H1 (cell line): Measurements from ENCODE around the gene FIG4. TPM values are rescaled to one million over a fixed set of nuclear protein-coding genes. Genes with fewer than 3 reads are reported as not detected.
A peak's percentile ranks its signal among the peaks of the same experiment; 100 is the strongest.

Source experiments
- CTCF ChIA-PET: fragments of 300-600 bp; sonication (Branson Sonifier 250); formaldehyde crosslinking; loops from one replicate; lab custom pipeline; 2021; ENCODE audit not compliant: partially characterized antibody; lab: Charles Lee
- POLR2A ChIA-PET: fragments of 300-600 bp; sonication (Branson Sonifier 250); formaldehyde crosslinking; loops from one replicate; lab custom pipeline; 2021; ENCODE audit warnings: inconsistent platforms; ENCODE audit not compliant: partially characterized antibody; lab: Charles Lee
- DNase-seq, 2 experiments: peaks; one replicate each; pipeline versions ENCODE4 v3.0.0 to v3.0.0-alpha.2; 2010 to 2022; ENCODE audit warnings: low spot score in 2 of 2, low read depth in 1 of 2, mixed read lengths in 1 of 2
- FAIRE-seq: peaks from 2 replicates; lab custom pipeline; 2011; peaks lifted over from hg19 to GRCh38; lab: Jason Lieb, UNC
- H2AFZ ChIP-seq: 2 replicates; pipeline ENCODE4 v1.8.1; 2012; ENCODE audit warnings: low read length, inconsistent platforms
- H2AK5ac ChIP-seq: 2 replicates; pipeline ENCODE4 v1.6.1; 2013; ENCODE audit warnings: low read depth, low read length
- H2BK120ac ChIP-seq: replicated peaks from 2 replicates; pipeline ENCODE3; 2013; ENCODE audit warnings: low read depth, low read length, inconsistent platforms
- H2BK12ac ChIP-seq: 2 replicates; pipeline ENCODE4 v1.6.1; 2013; ENCODE audit warnings: low read depth, low read length
- H2BK15ac ChIP-seq: 2 replicates; pipeline ENCODE4 v1.6.1; 2013; ENCODE audit warnings: low read length
- H2BK20ac ChIP-seq: 2 replicates; pipeline ENCODE4 v1.6.1; 2013; ENCODE audit warnings: low read length
- H2BK5ac ChIP-seq: 2 replicates; pipeline ENCODE4 v1.6.1; 2013; ENCODE audit warnings: low read depth, low read length
- H3K14ac ChIP-seq: 2 replicates; pipeline ENCODE4 v1.6.1; 2013; ENCODE audit warnings: inconsistent platforms; ENCODE audit not compliant: insufficient read length
- H3K18ac ChIP-seq: 2 replicates; pipeline ENCODE4 v1.6.1; 2013; ENCODE audit warnings: low read length; ENCODE audit errors: extremely low read depth
- H3K23ac ChIP-seq: 2 replicates; pipeline ENCODE4 v1.6.1; 2013; ENCODE audit warnings: inconsistent platforms; ENCODE audit not compliant: insufficient read length
- H3K23me2 ChIP-seq: 2 replicates; pipeline ENCODE4 v1.6.1; 2013; ENCODE audit warnings: low read depth, low read length
- H3K27ac ChIP-seq: 2 replicates; pipeline ENCODE4 v1.6.1; 2011; ENCODE audit warnings: low read depth, low read length, inconsistent platforms
- H3K27me3 ChIP-seq, 4 experiments: replicated peaks in 1 of 4; 1 replicate in 1 of 4; 2 replicates in 3 of 4; pipeline versions ENCODE4 v1.6.1 to v1.8.1; 2011 to 2013; ENCODE audit warnings: low read length in 3 of 4, mild to moderate bottlenecking in 3 of 4, inconsistent platforms in 2 of 4, mixed read lengths in 2 of 4, moderate library complexity in 1 of 4; ENCODE audit not compliant: control insufficient read depth in 3 of 4, insufficient read depth in 3 of 4; ENCODE audit errors: extremely low read depth in 1 of 4
- H3K36me3 ChIP-seq, 4 experiments: 2 replicates each; pipeline versions ENCODE4 v1.6.1 to v1.8.1; 2011 to 2013; ENCODE audit warnings: mild to moderate bottlenecking in 4 of 4, low read length in 3 of 4, moderate library complexity in 2 of 4, control low read depth in 1 of 4, inconsistent platforms in 1 of 4; ENCODE audit not compliant: insufficient read depth in 4 of 4, control insufficient read depth in 2 of 4
- H3K4ac ChIP-seq: replicated peaks from 2 replicates; pipeline ENCODE3; 2013; ENCODE audit warnings: low read length, low read depth, mixed read lengths, inconsistent platforms; ENCODE audit not compliant: insufficient read length
- H3K4me1 ChIP-seq, 4 experiments: replicated peaks in 1 of 4; 1 replicate in 1 of 4; 2 replicates in 3 of 4; pipeline versions ENCODE4 v1.6.1 to v1.8.1; 2011 to 2013; ENCODE audit warnings: low read length in 3 of 4, inconsistent platforms in 2 of 4, mixed read lengths in 1 of 4; ENCODE audit not compliant: insufficient read depth in 4 of 4, control insufficient read depth in 3 of 4
- H3K4me2 ChIP-seq, 2 experiments: 2 replicates each; pipeline versions ENCODE4 v1.6.1 to v1.8.1; 2011 to 2013; ENCODE audit warnings: low read depth in 2 of 2, low read length in 2 of 2, control low read depth in 1 of 2, inconsistent platforms in 1 of 2, mild to moderate bottlenecking in 1 of 2; ENCODE audit not compliant: insufficient read depth in 1 of 2
- H3K4me3 ChIP-seq, 4 experiments: fragments of 200-600, 300-600 bp in 1 of 4; sonication (generic), shearing (Covaris generic), sonication (Bioruptor Twin) in 1 of 4; 2 replicates each; pipeline versions ENCODE4 v1.5.1 to v1.8.1; 2011 to 2016; ENCODE audit warnings: low read length in 4 of 4, low read depth in 3 of 4, control low read depth in 2 of 4, inconsistent platforms in 2 of 4, mild to moderate bottlenecking in 2 of 4, mixed read lengths in 1 of 4, moderate library complexity in 1 of 4; ENCODE audit not compliant: insufficient read depth in 2 of 4; ENCODE audit errors: extremely low read depth in 1 of 4
- H3K56ac ChIP-seq: replicated peaks from 2 replicates; pipeline ENCODE3; 2013; ENCODE audit warnings: low read depth, mild to moderate bottlenecking, mixed read lengths, low read length, inconsistent platforms; ENCODE audit not compliant: insufficient read length
- H3K79me1 ChIP-seq: 2 replicates; pipeline ENCODE4 v1.6.1; 2013; ENCODE audit warnings: low read depth, low read length, control low read depth
- H3K79me2 ChIP-seq, 2 experiments: 2 replicates each; pipeline versions ENCODE4 v1.6.1 to v1.8.1; 2012 to 2013; ENCODE audit warnings: low read length in 2 of 2, mild to moderate bottlenecking in 2 of 2, inconsistent platforms in 1 of 2; ENCODE audit not compliant: insufficient read depth in 2 of 2, control insufficient read depth in 1 of 2
- H3K9ac ChIP-seq, 4 experiments: replicated peaks in 1 of 4; 1 replicate in 1 of 4; 2 replicates in 3 of 4; pipeline versions ENCODE4 v1.6.1 to v1.8.1; 2011 to 2013; ENCODE audit warnings: low read depth in 3 of 4, low read length in 3 of 4, control low read depth in 2 of 4, mild to moderate bottlenecking in 2 of 4, moderate library complexity in 2 of 4, inconsistent platforms in 1 of 4; ENCODE audit errors: extremely low read depth in 1 of 4
- H3K9me3 ChIP-seq, 2 experiments: 2 replicates each; pipeline versions ENCODE4 v1.6.1 to v1.8.1; 2012 to 2013; ENCODE audit warnings: mild to moderate bottlenecking in 2 of 2, moderate library complexity in 2 of 2, control low read depth in 1 of 2, inconsistent platforms in 1 of 2, low read depth in 1 of 2, low read length in 1 of 2, mixed read lengths in 1 of 2; ENCODE audit not compliant: insufficient read depth in 2 of 2
- H4K20me1 ChIP-seq, 2 experiments: replicated peaks in 1 of 2; 2 replicates each; pipeline versions ENCODE3 to v1.8.1; 2011 to 2013; ENCODE audit warnings: inconsistent platforms in 2 of 2, low read length in 2 of 2, mild to moderate bottlenecking in 1 of 2; ENCODE audit not compliant: insufficient read depth in 2 of 2, control insufficient read depth in 1 of 2
- H4K5ac ChIP-seq: 2 replicates; pipeline ENCODE4 v1.6.1; 2013; ENCODE audit warnings: low read length, low read depth, mixed read lengths, inconsistent platforms; ENCODE audit not compliant: insufficient read length
- H4K8ac ChIP-seq: 2 replicates; pipeline ENCODE4 v1.8.0; 2013; ENCODE audit warnings: mild to moderate bottlenecking, moderate library complexity, low read length, inconsistent platforms; ENCODE audit not compliant: insufficient read depth; ENCODE audit errors: extremely low read depth
- H4K91ac ChIP-seq: replicated peaks from 2 replicates; pipeline ENCODE3; 2013; ENCODE audit warnings: low read length, mixed read lengths, inconsistent platforms; ENCODE audit not compliant: insufficient read length
- CEBPB ChIP-seq: IDR thresholded peaks from 2 replicates; pipeline ENCODE4 v1.6.1; 2012; ENCODE audit warnings: low read depth, low read length
- CREB1 ChIP-seq: IDR thresholded peaks from 2 replicates; pipeline ENCODE4 v1.6.1; 2012; ENCODE audit warnings: inconsistent platforms
- EP300 ChIP-seq, 2 experiments: IDR thresholded peaks; 1 replicate in 1 of 2; 2 replicates in 1 of 2; pipeline ENCODE4 v1.6.1; 2011 to 2012; ENCODE audit warnings: low read depth in 2 of 2, low read length in 2 of 2, mild to moderate bottlenecking in 2 of 2, borderline replicate concordance in 1 of 2, inconsistent platforms in 1 of 2, moderate library complexity in 1 of 2
- MAFK ChIP-seq: IDR thresholded peaks from 2 replicates; pipeline ENCODE4 v1.6.1; 2012; ENCODE audit warnings: low read depth, mild to moderate bottlenecking, improper control_type of control experiment, low read length
- SAP30 ChIP-seq: fragments of 300-600 bp; sonication (generic); IDR thresholded peaks from 2 replicates; pipeline ENCODE4 v1.7.1; 2012; ENCODE audit warnings: low read length, moderate library complexity, mild to moderate bottlenecking, inconsistent platforms; ENCODE audit not compliant: insufficient read depth, insufficient replicate concordance
- WGBS, 2 experiments: shearing (Covaris generic) in 1 of 2; methylation state at CpG; one replicate each; pipeline versions ENCODE4 v1.1.6 to v1.1.7; 2013 to 2015; ENCODE audit warnings: low lambda C conversion rate in 2 of 2, mixed read lengths in 2 of 2, inconsistent platforms in 1 of 2, low coverage in 1 of 2, missing lambda C conversion rate in 1 of 2; ENCODE audit not compliant: insufficient replicate concordance in 2 of 2, insufficient coverage in 1 of 2, insufficient read length in 1 of 2; ENCODE audit errors: extremely low coverage in 1 of 2, missing lambda C conversion rate in 1 of 2; 5-methylcytosine and 5-hydroxymethylcytosine counted together
- polyA plus RNA-seq, 7 experiments: library from polyadenylated mRNA; depleted of rRNA in 3 of 7; stranded (reverse) in 5 of 7; unstranded in 2 of 7; fragments of >200 nt in 5 of 7; fragments of 200-250 nt in 2 of 7; gene quantifications; 1 replicate in 5 of 7; 2 replicates in 1 of 7; 4 replicates in 1 of 7; pipeline versions ENCODE4 v1.2.1 to v1.2.3, GENCODE V29; 2011 to 2013; ENCODE audit warnings: missing spikeins in 2 of 7, mixed read lengths in 2 of 7
- total RNA-seq: library from RNA; stranded (reverse); fragmentation: NEBNext Ultra II Directional; extraction: Animal tissue kit (Norgen Biotek cat#: 25700); gene quantifications from 2 replicates; pipeline ENCODE4 v1.2.1, GENCODE V29; 2021
- TF ChIP-seq, protein P1 (sequence below): IDR thresholded peaks from 2 replicates; pipeline ENCODE4 v1.6.1; 2011; ENCODE audit warnings: low read depth, mild to moderate bottlenecking, low read length; ENCODE audit not compliant: insufficient read depth

Gene FIG4
- total and polyA plus RNA-seq, 2 of the 8 experiments (the other 6 are each of a cell fraction or from before 2014, with no cell fraction given) = 11.8 to 21.9 TPM

DNA sequence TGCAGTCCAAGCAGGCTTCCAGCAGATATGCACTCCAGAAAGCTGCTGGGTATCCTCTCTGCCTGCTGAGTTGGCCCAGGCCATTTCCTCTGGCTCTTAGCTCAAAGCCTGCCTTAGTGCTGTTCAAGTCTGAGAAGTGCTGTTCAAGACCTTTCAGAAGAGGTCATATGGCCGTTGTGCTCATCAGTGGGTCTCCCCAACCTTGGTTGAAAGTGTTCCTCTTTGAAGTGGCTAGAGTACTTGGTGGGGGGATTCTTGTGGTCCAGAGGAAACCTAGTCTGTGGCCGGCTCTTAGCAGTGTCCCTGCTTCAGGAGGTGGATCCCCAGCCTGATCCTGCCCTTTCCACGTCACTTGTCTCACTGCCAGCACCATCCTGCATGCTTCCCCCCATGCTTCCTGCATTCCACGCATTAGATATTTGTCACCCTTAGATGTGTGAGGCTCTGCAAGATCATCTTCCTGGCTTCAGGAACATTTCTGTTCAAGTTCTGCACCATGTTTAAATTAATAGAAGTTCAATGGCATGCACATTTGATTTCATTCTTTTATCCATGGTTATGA, 105.0 kb downstream of the FIG4 start:
- peak overlapping the region; percentile 4; the same call in 1 of the 2 replicates for H2BK12ac ChIP-seq
- POLR2A ChIA-PET = no interaction called here
- H3K79me2 ChIP-seq = no peaks in the 10 kb centered on the region
- no peak for DNase-seq
- WGBS, 2 experiments = 91% methylated on average over 4 of the region's 4 CpGs; no CpG with 5 or more reads in 1 of the 2 experiments
- no peaks in the 10 kb centered on the region for H4K20me1 ChIP-seq
- no peak overlapping the region for H2BK120ac ChIP-seq
- H3K79me1 ChIP-seq = no peaks in the 10 kb centered on the region
- H3K4ac ChIP-seq = no peak overlapping the region
- H3K9me3 ChIP-seq = no peaks in the 10 kb centered on the region
- no peak for TF ChIP-seq EP300 (IDR thresholded peaks at IDR 0.05; ENCODE audit: borderline replicate concordance in 1 of 2, low read depth in 2 of 2, low read length in 2 of 2)
- no peak for TF ChIP-seq CREB1
- TF ChIP-seq SAP30 = no peak
- TF ChIP-seq MAFK = no peak
- no peak for TF ChIP-seq CEBPB
- TF ChIP-seq, protein P1, sequence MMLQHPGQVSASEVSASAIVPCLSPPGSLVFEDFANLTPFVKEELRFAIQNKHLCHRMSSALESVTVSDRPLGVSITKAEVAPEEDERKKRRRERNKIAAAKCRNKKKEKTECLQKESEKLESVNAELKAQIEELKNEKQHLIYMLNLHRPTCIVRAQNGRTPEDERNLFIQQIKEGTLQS = no peak
- FAIRE-seq = no peak
- H3K56ac ChIP-seq = no peak overlapping the region
- H3K23ac ChIP-seq = no peak overlapping the region
- H3K27me3 ChIP-seq = no peaks in the 10 kb centered on the region
- H3K9ac ChIP-seq = no peak overlapping the region
- H3K4me2 ChIP-seq = no peak overlapping the region
- H2AK5ac ChIP-seq = no peak overlapping the region
- no peak overlapping the region for H4K8ac ChIP-seq
- H3K18ac ChIP-seq = no peak overlapping the region
- H3K36me3 ChIP-seq = no peaks in the 10 kb centered on the region
- CTCF ChIA-PET = interaction anchor here (0.7 to 3.4 kb wide), 5 partner anchors 14 to 244 kb away, joined by 3 to 16 read pairs (median 3); no protein-coding TSS in a partner anchor
- no peak overlapping the region for H3K4me3 ChIP-seq
- H4K91ac ChIP-seq = no peak overlapping the region
- no peak overlapping the region for H2BK5ac ChIP-seq
- H3K4me1 ChIP-seq = peaks cover 0 to 7% (median 3%) of the 10 kb centered on the region in 4 experiments; a peak in 4 of 7 replicates
- no peaks in the 10 kb centered on the region for H3K23me2 ChIP-seq
- H4K5ac ChIP-seq = no peak overlapping the region
- H2BK15ac ChIP-seq = no peak overlapping the region
- H3K27ac ChIP-seq = no peak overlapping the region
- H3K14ac ChIP-seq = no peak overlapping the region
- H2AFZ ChIP-seq = no peak overlapping the region
- H2BK20ac ChIP-seq = no peak overlapping the region
